Measurements from ENCODE around the gene NFKBIE. TPM values are rescaled to one million over a fixed set of nuclear protein-coding genes. Genes with fewer than 3 reads are reported as not detected.

Gene NFKBIE
- total RNA-seq, 6 experiments from 2014 or later = 4.2 to 6.7 (median 5.8) TPM

GRCh38 chr6:44225579-44226325, 39.6 kb downstream of the NFKBIE start:
- Mint-ChIP-seq H3K27ac (no peak overlapping the region), H3K36me3 (ENCODE audit: low read depth) (no peaks in the 10 kb centered on the region), H3K27me3 (ENCODE audit: insufficient read depth) (no peaks in the 10 kb centered on the region; the same call in 1 of the 2 replicates), H3K4me1 (ENCODE audit: low read depth) (peaks cover 47% of the 10 kb centered on the region), H3K4me3 (no peak overlapping the region), H3K9me3 (no peaks in the 10 kb centered on the region)
- no peak for DNase-seq
- no peak for TF ChIP-seq CTCF (IDR thresholded peaks at IDR 0.05)

GRCh38 chr6:44224965-44225305, 40.4 kb downstream of the NFKBIE start:
- Mint-ChIP-seq H3K36me3 (ENCODE audit: low read depth) (no peaks in the 10 kb centered on the region), H3K9me3 (no peaks in the 10 kb centered on the region), H3K27ac (no peak overlapping the region), H3K4me1 (ENCODE audit: low read depth) (peaks cover 44% of the 10 kb centered on the region), H3K27me3 (ENCODE audit: insufficient read depth) (no peaks in the 10 kb centered on the region), H3K4me3 (peak overlapping the region; percentile 87)
- DNase-seq = no peak
- TF ChIP-seq CTCF (IDR thresholded peaks at IDR 0.05) = no peak

GRCh38 chr6:44224029-44224964, 41.1 kb downstream of the NFKBIE start:
- DNase-seq = peak; percentile 26
- peak overlapping the region; percentile 76 for H3K27ac Mint-ChIP-seq
- no peaks in the 10 kb centered on the region for H3K9me3 Mint-ChIP-seq
- no peaks in the 10 kb centered on the region for H3K36me3 Mint-ChIP-seq (ENCODE audit: low read depth)
- H3K27me3 Mint-ChIP-seq (ENCODE audit: insufficient read depth) = no peaks in the 10 kb centered on the region
- peak; percentile 40 for TF ChIP-seq CTCF (IDR thresholded peaks at IDR 0.05)
- H3K4me3 Mint-ChIP-seq = peak overlapping the region; percentile 87
- H3K4me1 Mint-ChIP-seq (ENCODE audit: low read depth) = peaks cover 44% of the 10 kb centered on the region

GRCh38 chr6:44223319-44224028, 41.9 kb downstream of the NFKBIE start, which contains the start of gene SLC29A1:
Gene SLC29A1, plus strand, starts transcription at chr6:44223595. Its CDS starts 3,719 bp downstream, at chr6:44227314.
- Mint-ChIP-seq H3K9me3 (no peaks in the 10 kb centered on the region), H3K27me3 (ENCODE audit: insufficient read depth) (no peaks in the 10 kb centered on the region), H3K27ac (peak within 1 kb of the TSS; percentile 76), H3K36me3 (ENCODE audit: low read depth) (no peaks in the 10 kb centered on the region), H3K4me3 (peak within 1 kb of the TSS; percentile 87), H3K4me1 (ENCODE audit: low read depth) (peaks cover 48% of the 10 kb centered on the region)
- peak; percentile 26 for DNase-seq
- peak; percentile 61 for TF ChIP-seq CTCF (IDR thresholded peaks at IDR 0.05)

Data from HFFc6 (cell line).